Measurements from ENCODE around the gene FOXM1.
"Not testable (repeated sequence)": the region's sequence is repeated elsewhere in the genome, so short reads cannot be mapped to it uniquely, and the experiment has no call there.

Gene FOXM1

GRCh38 chr12:2879853-2880252 lies 2.9 kb upstream of the FOXM1 start:
- DNase-seq (ENCODE audit: low read depth): no peak

GRCh38 chr12:2877953-2878732 lies 1.2 kb upstream of the FOXM1 start:
- DNase-seq (ENCODE audit: low read depth): peak; percentile 51

- no peak for DNase-seq (ENCODE audit: low read depth)
Observed at GRCh38 chr12:2876431-2877046, 435 bp downstream of the FOXM1 start.

- DNase-seq (ENCODE audit: low read depth): not testable (repeated sequence)
Observed at GRCh38 chr12:2868986-2869632, 7.9 kb downstream of the FOXM1 start.

GRCh38 chr12:2864198-2864597 lies 12.8 kb downstream of the FOXM1 start:
- DNase-seq (ENCODE audit: low read depth): no peak

- DNase-seq (ENCODE audit: low read depth): not testable (repeated sequence)
Observed at GRCh38 chr12:2863402-2863801, 13.6 kb downstream of the FOXM1 start.

- DNase-seq (ENCODE audit: low read depth): no peak
Observed at GRCh38 chr12:2862876-2863275, 14.1 kb downstream of the FOXM1 start.

- no peak for DNase-seq (ENCODE audit: low read depth)
Observed at GRCh38 chr12:2860170-2860569, 16.8 kb downstream of the FOXM1 start.

GRCh38 chr12:2858944-2859421 lies 18.0 kb downstream of the FOXM1 start:
- DNase-seq (ENCODE audit: low read depth): no peak

GRCh38 chr12:2858334-2858733 lies 18.6 kb downstream of the FOXM1 start:
- no peak for DNase-seq (ENCODE audit: low read depth)

- DNase-seq (ENCODE audit: low read depth): no peak
Observed at GRCh38 chr12:2857576-2857975, 19.4 kb downstream of the FOXM1 start.

- no peak for DNase-seq (ENCODE audit: low read depth)
Observed at GRCh38 chr12:2857021-2857431, 19.9 kb downstream of the FOXM1 start, which contains the start of gene TEX52. TSS of gene TEX52 (minus strand) at chr12:2857039. CDS start at chr12:2857026, 13 bp downstream.

- DNase-seq (ENCODE audit: low read depth): no peak
Observed at GRCh38 chr12:2856051-2856450, 20.9 kb downstream of the FOXM1 start.

- no peak for DNase-seq (ENCODE audit: low read depth)
Observed at GRCh38 chr12:2855546-2855945, 21.4 kb downstream of the FOXM1 start.

- DNase-seq (ENCODE audit: low read depth): no peak
Observed at GRCh38 chr12:2854669-2855453, 22.1 kb downstream of the FOXM1 start.

- no peak for DNase-seq (ENCODE audit: low read depth)
Observed at GRCh38 chr12:2853626-2854025, 23.3 kb downstream of the FOXM1 start.

- no peak for DNase-seq (ENCODE audit: low read depth)
Observed at GRCh38 chr12:2851931-2852330, 25.0 kb downstream of the FOXM1 start.

GRCh38 chr12:2845280-2845679 lies 31.7 kb downstream of the FOXM1 start:
- no peak for DNase-seq (ENCODE audit: low read depth)

GRCh38 chr12:2844786-2845185 lies 32.2 kb downstream of the FOXM1 start:
- DNase-seq (ENCODE audit: low read depth): no peak

- no peak for DNase-seq (ENCODE audit: low read depth)
Observed at GRCh38 chr12:2842948-2843347, 34.0 kb downstream of the FOXM1 start.

GRCh38 chr12:2841056-2841650 lies 35.8 kb downstream of the FOXM1 start:
- DNase-seq (ENCODE audit: low read depth): no peak

- DNase-seq (ENCODE audit: low read depth): no peak
Observed at GRCh38 chr12:2836574-2836973, 40.4 kb downstream of the FOXM1 start.
